Heart left ventricle (tissue), 13 donors: Measurements from ENCODE around the gene GIPC3.

Source experiments
- CTCF ChIP-seq, 12 donors: fragments of 200-600 bp; sonication (generic) in 4 of 12; IDR thresholded peaks; one replicate each; pipeline versions ENCODE4 v1.5.0 to v1.8.0; 2018 to 2022; ENCODE audit warnings: antibody characterized with exemption in 12 of 12, mild to moderate bottlenecking in 5 of 12
- POLR2A ChIP-seq, 2 donors: fragments of 450-650 bp; IDR thresholded peaks; one replicate each; pipeline ENCODE4 v1.6.1; 2017; ENCODE audit warnings: antibody characterized with exemption in 2 of 2, mild to moderate bottlenecking in 2 of 2, moderate library complexity in 2 of 2
- donor health status: ischemic (EF 13 %, LVEDD 7.1; RV severe dilation, severe dysfunction).
- donor health status: DM: no; HTN: yes; CAD: no.
- donor health status: DM: no; HTN: no; CAD: no.
- donor health status: ischemic (EF 25% LVEDD 6.9; RV normal size, moderate dysfunction).
- donor health status: ischemic (EF 25% LVEDD 5.7; RV mildly dilated, moderate dysfunction).
- donor health status: ischemic (EF 35%, LVEDD 5.7; RV mildly dilated, moderate dysfunction).
- donor health status: nonischemic (EF 11% LVEDD 7.7; RV severe dilation, severe dysfunction).
- donor health status: DM: yes; HTN: yes; CAD: no.
- donor health status: PGD.
- donor health status: ischemic (EF 29% LVEDD 5.4; RV normal size, mild dysfunction).
- donor health status: nonischemic (EF 23%, LVEDD 6.1; RV moderate dilation, normal function).

- TF ChIP-seq CTCF (IDR thresholded peaks at IDR 0.05) (no peak), POLR2A (IDR thresholded peaks at IDR 0.05) (no peak)
Observed at GRCh38 chr19:3625996-3626472, 40.8 kb downstream of the GIPC3 start.
